ENCODE measurements around the gene PRRG2. TPM values are rescaled to one million over a fixed set of nuclear protein-coding genes. Genes with fewer than 3 reads are reported as not detected.

Gene PRRG2
- total and polyA plus RNA-seq, 10 of the 15 experiments (the other 5 are each of a cell fraction or from before 2014, with no cell fraction given) = 0.09 to 2.1 (median 0.86) TPM

DNA sequence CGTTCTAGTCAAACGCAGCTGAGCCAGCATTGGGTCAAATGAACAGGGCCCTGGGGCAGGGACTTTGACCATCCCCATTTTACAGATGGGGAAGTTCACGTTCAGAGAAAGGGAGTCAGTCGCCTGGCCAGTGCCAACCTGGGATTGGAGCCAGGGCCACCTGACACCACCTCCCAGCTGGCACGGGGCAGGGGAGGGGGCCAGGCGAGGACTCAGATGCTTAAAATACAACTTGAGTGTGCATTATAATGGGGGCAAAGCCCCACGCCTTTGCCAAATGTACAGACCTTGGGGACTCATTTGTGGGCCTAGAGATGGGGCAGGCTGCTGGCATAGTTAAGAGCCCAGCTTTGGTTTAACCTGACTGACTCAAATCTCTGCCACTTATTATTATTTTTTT is 24.5 kb downstream of the PRRG2 start (continued):
- TF ChIP-seq, protein P1, sequence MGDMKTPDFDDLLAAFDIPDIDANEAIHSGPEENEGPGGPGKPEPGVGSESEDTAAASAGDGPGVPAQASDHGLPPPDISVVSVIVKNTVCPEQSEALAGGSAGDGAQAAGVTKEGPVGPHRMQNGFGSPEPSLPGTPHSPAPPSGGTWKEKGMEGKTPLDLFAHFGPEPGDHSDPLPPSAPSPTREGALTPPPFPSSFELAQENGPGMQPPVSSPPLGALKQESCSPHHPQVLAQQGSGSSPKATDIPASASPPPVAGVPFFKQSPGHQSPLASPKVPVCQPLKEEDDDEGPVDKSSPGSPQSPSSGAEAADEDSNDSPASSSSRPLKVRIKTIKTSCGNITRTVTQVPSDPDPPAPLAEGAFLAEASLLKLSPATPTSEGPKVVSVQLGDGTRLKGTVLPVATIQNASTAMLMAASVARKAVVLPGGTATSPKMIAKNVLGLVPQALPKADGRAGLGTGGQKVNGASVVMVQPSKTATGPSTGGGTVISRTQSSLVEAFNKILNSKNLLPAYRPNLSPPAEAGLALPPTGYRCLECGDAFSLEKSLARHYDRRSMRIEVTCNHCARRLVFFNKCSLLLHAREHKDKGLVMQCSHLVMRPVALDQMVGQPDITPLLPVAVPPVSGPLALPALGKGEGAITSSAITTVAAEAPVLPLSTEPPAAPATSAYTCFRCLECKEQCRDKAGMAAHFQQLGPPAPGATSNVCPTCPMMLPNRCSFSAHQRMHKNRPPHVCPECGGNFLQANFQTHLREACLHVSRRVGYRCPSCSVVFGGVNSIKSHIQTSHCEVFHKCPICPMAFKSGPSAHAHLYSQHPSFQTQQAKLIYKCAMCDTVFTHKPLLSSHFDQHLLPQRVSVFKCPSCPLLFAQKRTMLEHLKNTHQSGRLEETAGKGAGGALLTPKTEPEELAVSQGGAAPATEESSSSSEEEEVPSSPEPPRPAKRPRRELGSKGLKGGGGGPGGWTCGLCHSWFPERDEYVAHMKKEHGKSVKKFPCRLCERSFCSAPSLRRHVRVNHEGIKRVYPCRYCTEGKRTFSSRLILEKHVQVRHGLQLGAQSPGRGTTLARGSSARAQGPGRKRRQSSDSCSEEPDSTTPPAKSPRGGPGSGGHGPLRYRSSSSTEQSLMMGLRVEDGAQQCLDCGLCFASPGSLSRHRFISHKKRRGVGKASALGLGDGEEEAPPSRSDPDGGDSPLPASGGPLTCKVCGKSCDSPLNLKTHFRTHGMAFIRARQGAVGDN (IDR thresholded peaks at IDR 0.05) = no peak
- TF ChIP-seq JUND (IDR thresholded peaks at IDR 0.05; ENCODE audit: low read depth, low read length) (no peak), IKZF1 (conservative IDR thresholded peaks at IDR 0.05) (no peak)

DNA sequence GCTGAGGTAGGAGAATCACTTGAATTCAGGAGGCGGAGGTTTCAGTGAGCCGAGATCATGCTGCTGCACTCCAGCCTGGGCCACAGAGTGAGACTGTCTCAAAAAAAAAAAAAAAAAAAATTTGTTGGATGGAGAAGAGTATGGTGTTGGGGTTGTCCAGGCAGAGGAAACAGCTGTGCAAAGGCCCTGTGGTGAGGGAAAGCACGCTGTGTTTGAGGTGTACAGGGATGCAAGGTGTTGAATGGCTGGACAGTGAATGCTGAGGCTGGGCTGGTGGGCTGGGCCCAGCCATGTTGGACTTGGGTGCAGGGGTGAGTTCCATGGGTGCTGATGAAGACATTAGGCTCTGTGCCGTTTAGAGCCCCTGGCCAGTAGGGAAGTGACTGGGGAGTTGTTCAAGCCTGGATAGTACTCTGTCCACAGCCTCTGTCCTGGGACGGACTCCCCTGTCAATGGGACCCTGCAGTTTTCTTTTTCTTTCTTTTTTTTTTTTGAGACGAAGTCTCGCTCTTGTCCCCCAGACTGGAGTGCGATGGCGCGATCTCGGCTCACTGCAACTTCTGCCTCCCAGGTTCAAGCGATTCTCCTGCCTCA is 28.5 kb downstream of the PRRG2 start:
- ChIA-PET CTCF (no interaction called here), RAD21 (ENCODE audit: unreplicated experiment) (no interaction called here), POLR2A (interaction anchor here (0.6 kb wide), 1 partner anchor 23 kb away, joined by 3 read pairs; no protein-coding TSS in a partner anchor), SMC1A (ENCODE audit: uncharacterized antibody, unreplicated experiment) (no interaction called here)
- H3K27me3 ChIP-seq (replicated peaks in 1 of 2; ENCODE audit: control insufficient read depth in 2 of 2, insufficient read depth in 2 of 2, low read length in 1 of 2) = no peaks in the 10 kb centered on the region
- H3K4me2 ChIP-seq (ENCODE audit: control insufficient read depth, insufficient read depth) = no peak overlapping the region
- WGBS (ENCODE audit: insufficient coverage, insufficient replicate concordance, low lambda C conversion rate, missing lambda C conversion rate) = 98% methylated on average over 10 of the region's 12 CpGs
- no peak overlapping the region for H3K27ac ChIP-seq (ENCODE audit: control insufficient read depth, insufficient read depth)
- in situ Hi-C loops (cut with MboI) (no loop called here), intact Hi-C loops (cut with micrococcal nuclease; ENCODE audit: unreplicated experiment) (no loop called here)
- no peak for DNase-seq (ENCODE audit: low read depth, low spot score)
- no peak overlapping the region for H3K9ac ChIP-seq (ENCODE audit: control insufficient read depth, insufficient read depth, low read length)
- no peak overlapping the region for H2AFZ ChIP-seq (ENCODE audit: control insufficient read depth, low read depth, low read length)
- no peak for ATAC-seq
- no peaks in the 10 kb centered on the region; the same call in 1 of the 2 replicates for H3K79me2 ChIP-seq (ENCODE audit: control insufficient read depth, insufficient read depth, low read length)
- H3K4me3 ChIP-seq = no peak overlapping the region
- peaks cover 12 to 17% of the 10 kb centered on the region in 2 experiments for H3K36me3 ChIP-seq (ENCODE audit: control insufficient read depth in 2 of 2, insufficient read depth in 2 of 2, low read length in 1 of 2)
- no peak for FAIRE-seq
- no peaks in the 10 kb centered on the region for H4K20me1 ChIP-seq (ENCODE audit: control insufficient read depth, insufficient read depth)
- no peaks in the 10 kb centered on the region for H3K9me3 ChIP-seq (replicated peaks; ENCODE audit: control insufficient read depth, insufficient read depth, low read length)
- H3K4me1 ChIP-seq (ENCODE audit: control insufficient read depth, insufficient read depth, low read length) = no peaks in the 10 kb centered on the region; the same call in 1 of the 2 replicates
- no TSS peak for BruUV-seq (replicated peaks)
- TF ChIP-seq RAD21 (IDR thresholded peaks at IDR 0.05; ENCODE audit: insufficient read depth, low read depth, low read length) = no peak
- TF ChIP-seq YBX1 (IDR thresholded peaks at IDR 0.05) = no peak
- TF ChIP-seq, protein P2, sequence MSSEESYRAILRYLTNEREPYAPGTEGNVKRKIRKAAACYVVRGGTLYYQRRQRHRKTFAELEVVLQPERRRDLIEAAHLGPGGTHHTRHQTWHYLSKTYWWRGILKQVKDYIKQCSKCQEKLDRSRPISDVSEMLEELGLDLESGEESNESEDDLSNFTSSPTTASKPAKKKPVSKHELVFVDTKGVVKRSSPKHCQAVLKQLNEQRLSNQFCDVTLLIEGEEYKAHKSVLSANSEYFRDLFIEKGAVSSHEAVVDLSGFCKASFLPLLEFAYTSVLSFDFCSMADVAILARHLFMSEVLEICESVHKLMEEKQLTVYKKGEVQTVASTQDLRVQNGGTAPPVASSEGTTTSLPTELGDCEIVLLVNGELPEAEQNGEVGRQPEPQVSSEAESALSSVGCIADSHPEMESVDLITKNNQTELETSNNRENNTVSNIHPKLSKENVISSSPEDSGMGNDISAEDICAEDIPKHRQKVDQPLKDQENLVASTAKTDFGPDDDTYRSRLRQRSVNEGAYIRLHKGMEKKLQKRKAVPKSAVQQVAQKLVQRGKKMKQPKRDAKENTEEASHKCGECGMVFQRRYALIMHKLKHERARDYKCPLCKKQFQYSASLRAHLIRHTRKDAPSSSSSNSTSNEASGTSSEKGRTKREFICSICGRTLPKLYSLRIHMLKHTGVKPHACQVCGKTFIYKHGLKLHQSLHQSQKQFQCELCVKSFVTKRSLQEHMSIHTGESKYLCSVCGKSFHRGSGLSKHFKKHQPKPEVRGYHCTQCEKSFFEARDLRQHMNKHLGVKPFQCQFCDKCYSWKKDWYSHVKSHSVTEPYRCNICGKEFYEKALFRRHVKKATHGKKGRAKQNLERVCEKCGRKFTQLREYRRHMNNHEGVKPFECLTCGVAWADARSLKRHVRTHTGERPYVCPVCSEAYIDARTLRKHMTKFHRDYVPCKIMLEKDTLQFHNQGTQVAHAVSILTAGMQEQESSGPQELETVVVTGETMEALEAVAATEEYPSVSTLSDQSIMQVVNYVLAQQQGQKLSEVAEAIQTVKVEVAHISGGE (CRISPR knock-in tag; IDR thresholded peaks at IDR 0.05) = no peak
- TF ChIP-seq, protein P3, sequence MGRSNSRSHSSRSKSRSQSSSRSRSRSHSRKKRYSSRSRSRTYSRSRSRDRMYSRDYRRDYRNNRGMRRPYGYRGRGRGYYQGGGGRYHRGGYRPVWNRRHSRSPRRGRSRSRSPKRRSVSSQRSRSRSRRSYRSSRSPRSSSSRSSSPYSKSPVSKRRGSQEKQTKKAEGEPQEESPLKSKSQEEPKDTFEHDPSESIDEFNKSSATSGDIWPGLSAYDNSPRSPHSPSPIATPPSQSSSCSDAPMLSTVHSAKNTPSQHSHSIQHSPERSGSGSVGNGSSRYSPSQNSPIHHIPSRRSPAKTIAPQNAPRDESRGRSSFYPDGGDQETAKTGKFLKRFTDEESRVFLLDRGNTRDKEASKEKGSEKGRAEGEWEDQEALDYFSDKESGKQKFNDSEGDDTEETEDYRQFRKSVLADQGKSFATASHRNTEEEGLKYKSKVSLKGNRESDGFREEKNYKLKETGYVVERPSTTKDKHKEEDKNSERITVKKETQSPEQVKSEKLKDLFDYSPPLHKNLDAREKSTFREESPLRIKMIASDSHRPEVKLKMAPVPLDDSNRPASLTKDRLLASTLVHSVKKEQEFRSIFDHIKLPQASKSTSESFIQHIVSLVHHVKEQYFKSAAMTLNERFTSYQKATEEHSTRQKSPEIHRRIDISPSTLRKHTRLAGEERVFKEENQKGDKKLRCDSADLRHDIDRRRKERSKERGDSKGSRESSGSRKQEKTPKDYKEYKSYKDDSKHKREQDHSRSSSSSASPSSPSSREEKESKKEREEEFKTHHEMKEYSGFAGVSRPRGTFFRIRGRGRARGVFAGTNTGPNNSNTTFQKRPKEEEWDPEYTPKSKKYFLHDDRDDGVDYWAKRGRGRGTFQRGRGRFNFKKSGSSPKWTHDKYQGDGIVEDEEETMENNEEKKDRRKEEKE (IDR thresholded peaks at IDR 0.05) = no peak
- TF ChIP-seq POLR2AphosphoS5 (IDR thresholded peaks at IDR 0.05; ENCODE audit: low read length) = no peak
- TF ChIP-seq CBFB (IDR thresholded peaks at IDR 0.05; ENCODE audit: low read depth) = no peak
- TF ChIP-seq ZNF217 (IDR thresholded peaks at IDR 0.05) = no peak
- no peak for TF ChIP-seq PML (IDR thresholded peaks at IDR 0.05; ENCODE audit: low read length)
